Endothelial cell of umbilical vein (primary cell): ENCODE results near the gene ADPGK. TPM values are rescaled to one million over a fixed set of nuclear protein-coding genes. Genes with fewer than 3 reads are reported as not detected.

ENCODE experiments used
- BruUV-seq: library from RNA; stranded (reverse); fragments of 400-500 nt; replicated peaks from 2 replicates; lab custom pipeline; 2021; lab: Mats Ljungman, UMichigan
- CTCF ChIA-PET: fragments of 300-600, 350-600 bp; sonication (Branson Sonifier 250); formaldehyde crosslinking; loops from one replicate; lab custom pipeline; 2021; ENCODE audit warnings: antibody characterized with exemption, inconsistent platforms; lab: Charles Lee
- POLR2A ChIA-PET: fragments of 300-600, 350-600 bp; sonication (Branson Sonifier 250); formaldehyde crosslinking; loops from one replicate; lab custom pipeline; 2021; ENCODE audit warnings: antibody characterized with exemption, inconsistent platforms; lab: Charles Lee
- DNase-seq: peaks from one replicate; pipeline ENCODE4 v3.0.0-alpha.2; 2011; ENCODE audit warnings: low read depth, low spot score
- FAIRE-seq: peaks from 2 replicates; lab custom pipeline; 2011; peaks lifted over from hg19 to GRCh38; lab: Jason Lieb, UNC
- H2AFZ ChIP-seq: 2 replicates; pipeline ENCODE4 v1.6.0; 2012; ENCODE audit warnings: low read depth, low read length, control low read depth, inconsistent platforms
- H3K27ac ChIP-seq: 2 replicates; pipeline ENCODE4 v1.5.1; 2011; ENCODE audit warnings: low read depth, mild to moderate bottlenecking, control low read depth, low read length, moderate library complexity; ENCODE audit not compliant: insufficient read depth
- H3K27me3 ChIP-seq, 2 experiments: 2 replicates each; pipeline versions ENCODE4 v1.6.0 to v1.6.1; 2011; ENCODE audit warnings: low read length in 2 of 2, mixed read lengths in 1 of 2; ENCODE audit not compliant: control insufficient read depth in 2 of 2, insufficient read depth in 2 of 2
- H3K36me3 ChIP-seq, 2 experiments: 2 replicates in 1 of 2; 3 replicates in 1 of 2; pipeline ENCODE4 v1.5.1; 2011; ENCODE audit warnings: low read length in 2 of 2, mild to moderate bottlenecking in 1 of 2, moderate library complexity in 1 of 2; ENCODE audit not compliant: control insufficient read depth in 2 of 2, insufficient read depth in 2 of 2; ENCODE audit errors: extremely low read depth in 1 of 2
- H3K4me1 ChIP-seq: 3 replicates; pipeline ENCODE4 v1.5.1; 2011; ENCODE audit warnings: mild to moderate bottlenecking, low read length; ENCODE audit not compliant: control insufficient read depth, insufficient read depth; ENCODE audit errors: extremely low read depth
- H3K4me2 ChIP-seq: 2 replicates; pipeline ENCODE4 v1.6.1; 2011; ENCODE audit warnings: low read length, control low read depth, mixed read lengths; ENCODE audit not compliant: insufficient read depth
- H3K4me3 ChIP-seq, 3 experiments: fragments of 200-600 bp in 1 of 3; sonication (generic), shearing (Covaris generic) in 1 of 3; replicated peaks in 1 of 3; 2 replicates each; pipeline ENCODE4 v1.5.1; 2011 to 2016; ENCODE audit warnings: control low read depth in 3 of 3, low read length in 3 of 3, mild to moderate bottlenecking in 2 of 3, inconsistent platforms in 1 of 3, low read depth in 1 of 3, moderate library complexity in 1 of 3; ENCODE audit not compliant: insufficient read depth in 1 of 3
- H3K79me2 ChIP-seq: 2 replicates; pipeline ENCODE4 v1.6.0; 2012; ENCODE audit warnings: low read length, inconsistent platforms; ENCODE audit not compliant: control insufficient read depth, insufficient read depth
- H3K9ac ChIP-seq: replicated peaks from 2 replicates; pipeline ENCODE3; 2011; ENCODE audit warnings: low read length, control low read depth; ENCODE audit not compliant: insufficient read depth; ENCODE audit errors: extremely low read depth
- H3K9me1 ChIP-seq: replicated peaks from 3 replicates; pipeline ENCODE4 v1.6.0; 2011; ENCODE audit warnings: mild to moderate bottlenecking, low read length; ENCODE audit not compliant: control insufficient read depth, insufficient read depth; ENCODE audit errors: extremely low read depth
- H3K9me3 ChIP-seq: replicated peaks from 2 replicates; pipeline ENCODE4 v1.5.1; 2012; ENCODE audit warnings: low read length, inconsistent platforms; ENCODE audit not compliant: control insufficient read depth, insufficient read depth
- H4K20me1 ChIP-seq: replicated peaks from 2 replicates; pipeline ENCODE3; 2011; ENCODE audit warnings: mild to moderate bottlenecking, low read length; ENCODE audit not compliant: control insufficient read depth, insufficient read depth; ENCODE audit errors: extremely low read depth
- EZH2 ChIP-seq: IDR thresholded peaks from 2 replicates; pipeline ENCODE4 v1.6.1; 2012; ENCODE audit warnings: borderline replicate concordance, low read depth, mild to moderate bottlenecking, moderate library complexity, low read length, inconsistent platforms; ENCODE audit not compliant: severe bottlenecking
- FOS ChIP-seq: IDR thresholded peaks from 2 replicates; pipeline ENCODE4 v1.6.1; 2011; ENCODE audit warnings: mild to moderate bottlenecking, low read length, moderate library complexity, borderline replicate concordance; ENCODE audit not compliant: insufficient read depth
- GATA2 ChIP-seq: IDR thresholded peaks from 2 replicates; pipeline ENCODE4 v1.7.0; 2011; ENCODE audit warnings: low read depth, mild to moderate bottlenecking, moderate library complexity, mixed read lengths, low read length; ENCODE audit not compliant: insufficient read length, insufficient read depth
- JUN ChIP-seq: IDR thresholded peaks from 2 replicates; pipeline ENCODE4 v1.6.1; 2011; ENCODE audit warnings: borderline replicate concordance, low read depth; ENCODE audit not compliant: insufficient read length, insufficient read depth
- MYC ChIP-seq: IDR thresholded peaks from one replicate; pipeline ENCODE4 v1.6.1; 2011; ENCODE audit warnings: mild to moderate bottlenecking, low read depth, low read length
- POLR2A ChIP-seq: IDR thresholded peaks from 2 replicates; pipeline ENCODE4 v1.6.1; 2012; ENCODE audit warnings: low read depth, mild to moderate bottlenecking, control low read depth, low read length
- POLR2AphosphoS5 ChIP-seq: IDR thresholded peaks from 2 replicates; pipeline ENCODE4 v1.6.1; 2012; ENCODE audit warnings: low read depth, mild to moderate bottlenecking, control low read depth, low read length, moderate library complexity; ENCODE audit not compliant: insufficient read depth
- dilution Hi-C: fragments of 300-500 bp; cut with MboI; formaldehyde crosslinking; loops from one replicate; pipeline ENCODE4 v1.15.0; 2019; ENCODE audit warnings: low sequenced_read_pairs; ENCODE audit not compliant: extremely low pct_ligation_motif_present
- intact Hi-C: fragments of 100-400 bp; cut with micrococcal nuclease; formaldehyde crosslinking; loops from one replicate; pipeline ENCODE4 v1.10.0; 2022
- polyA plus RNA-seq, 4 experiments: library from polyadenylated mRNA; depleted of rRNA in 3 of 4; stranded (reverse) in 3 of 4; unstranded in 1 of 4; fragments of >200 nt; gene quantifications; 2 replicates each; pipeline versions ENCODE4 v1.2.1 to v1.2.3, GENCODE V29; 2011 to 2012; ENCODE audit warnings: missing spikeins in 1 of 4
- total RNA-seq: library from RNA; stranded (reverse); gene quantifications from 2 replicates; pipeline ENCODE4 v1.2.3, GENCODE V29; 2021
- TF ChIP-seq, protein P1 (sequence below): IDR thresholded peaks from 2 replicates; pipeline ENCODE4 v1.6.1; 2011; ENCODE audit not compliant: insufficient read depth, insufficient read length
- TF ChIP-seq, protein P2 (sequence below), 2 donors: IDR thresholded peaks; 1 replicate in 1 of 2; 2 replicates in 1 of 2; pipeline ENCODE4 v1.5.1; 2011; ENCODE audit warnings: low read length in 2 of 2, mild to moderate bottlenecking in 2 of 2, moderate library complexity in 2 of 2, control low read depth in 1 of 2, inconsistent platforms in 1 of 2, low read depth in 1 of 2; ENCODE audit not compliant: insufficient read depth in 1 of 2; ENCODE audit errors: extremely low read depth in 1 of 2

Gene ADPGK
- total and polyA plus RNA-seq, 2 donors (not counting 3 experiments of a cell fraction or from before 2014, with no cell fraction given), result 51.0 to 57.1 TPM

DNA sequence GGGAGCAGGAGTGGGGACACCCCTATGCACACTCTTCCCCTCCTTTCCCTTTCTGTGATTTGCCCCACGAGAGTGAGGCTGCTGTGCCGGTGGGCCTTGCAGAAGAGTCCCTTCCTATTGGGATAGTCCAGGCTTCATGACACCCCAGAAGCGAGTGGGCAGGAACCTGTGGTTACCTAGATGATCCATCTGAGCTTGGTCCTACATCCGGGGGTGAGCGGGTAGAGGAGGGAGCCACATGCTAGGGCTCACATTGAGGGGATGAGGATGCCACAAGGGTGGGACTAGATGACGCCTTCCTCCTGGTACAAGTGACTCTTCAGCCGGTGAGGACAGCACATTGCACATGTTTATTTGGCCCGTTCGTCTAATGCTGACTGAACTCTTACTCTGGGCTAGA, 43.1 kb upstream of the ADPGK start:
- dilution Hi-C loops (no loop called here), intact Hi-C loops (no loop called here)
- CTCF ChIA-PET, result no interaction called here
- Histone ChIP-seq H3K79me2 (no peaks in the 10 kb centered on the region), H3K9me1 (no peaks in the 10 kb centered on the region), H4K20me1 (no peaks in the 10 kb centered on the region), H3K4me1 (no peaks in the 10 kb centered on the region), H3K4me2 (no peak overlapping the region), H2AFZ (no peak overlapping the region), H3K36me3 (no peaks in the 10 kb centered on the region), H3K4me3 (no peak overlapping the region), H3K27me3 (peaks cover 2 to 3% of the 10 kb centered on the region in 2 experiments), H3K9ac (no peak overlapping the region), H3K9me3 (no peaks in the 10 kb centered on the region), H3K27ac (no peak overlapping the region)
- BruUV-seq, result no TSS peak
- FAIRE-seq (no peak), DNase-seq (no peak)
- POLR2A ChIA-PET, result no interaction called here
- TF ChIP-seq POLR2AphosphoS5 (no peak), POLR2A (no peak), EZH2 (no peak), MYC (no peak), FOS (no peak), JUN (no peak)
- TF ChIP-seq, protein P1, sequence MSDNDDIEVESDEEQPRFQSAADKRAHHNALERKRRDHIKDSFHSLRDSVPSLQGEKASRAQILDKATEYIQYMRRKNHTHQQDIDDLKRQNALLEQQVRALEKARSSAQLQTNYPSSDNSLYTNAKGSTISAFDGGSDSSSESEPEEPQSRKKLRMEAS, result no peak

DNA sequence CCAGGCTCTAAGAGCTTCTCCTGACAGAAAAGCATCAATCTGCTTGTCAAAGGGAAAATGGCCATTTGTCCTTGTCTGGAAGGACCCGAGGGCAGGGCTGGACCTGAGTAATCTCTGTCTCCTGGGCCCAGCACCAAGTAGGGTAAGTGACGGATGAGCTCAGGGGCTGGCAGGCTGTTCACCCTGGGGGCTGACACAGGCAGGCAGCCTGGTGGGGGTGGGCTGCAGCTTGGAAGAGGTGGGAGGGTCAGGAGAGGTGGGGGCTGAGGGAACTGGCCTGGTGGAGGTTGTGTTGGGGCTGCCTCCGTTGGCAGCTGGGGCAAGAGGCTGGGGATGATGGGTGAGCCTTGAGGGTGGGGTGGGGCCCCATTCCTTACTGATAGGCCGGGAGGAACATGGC, 42.3 kb upstream of the ADPGK start:
- POLR2A ChIA-PET, result no interaction called here
- DNase-seq (no peak), FAIRE-seq (no peak)
- H2AFZ ChIP-seq, result no peak overlapping the region
- peaks cover 2% of the 10 kb centered on the region in 2 experiments for H3K27me3 ChIP-seq
- no peaks in the 10 kb centered on the region for H3K36me3 ChIP-seq
- CTCF ChIA-PET, result no interaction called here
- H3K4me3 ChIP-seq, result no peak overlapping the region
- H3K9me1 ChIP-seq, result no peaks in the 10 kb centered on the region
- H3K79me2 ChIP-seq, result no peaks in the 10 kb centered on the region
- H3K4me2 ChIP-seq, result no peak overlapping the region
- no peaks in the 10 kb centered on the region for H4K20me1 ChIP-seq
- intact Hi-C loops, result no loop called here
- dilution Hi-C loops, result no loop called here
- no peak for TF ChIP-seq FOS
- no peak for TF ChIP-seq POLR2AphosphoS5
- no peak for TF ChIP-seq MYC
- TF ChIP-seq GATA2, result no peak
- TF ChIP-seq, protein P2, sequence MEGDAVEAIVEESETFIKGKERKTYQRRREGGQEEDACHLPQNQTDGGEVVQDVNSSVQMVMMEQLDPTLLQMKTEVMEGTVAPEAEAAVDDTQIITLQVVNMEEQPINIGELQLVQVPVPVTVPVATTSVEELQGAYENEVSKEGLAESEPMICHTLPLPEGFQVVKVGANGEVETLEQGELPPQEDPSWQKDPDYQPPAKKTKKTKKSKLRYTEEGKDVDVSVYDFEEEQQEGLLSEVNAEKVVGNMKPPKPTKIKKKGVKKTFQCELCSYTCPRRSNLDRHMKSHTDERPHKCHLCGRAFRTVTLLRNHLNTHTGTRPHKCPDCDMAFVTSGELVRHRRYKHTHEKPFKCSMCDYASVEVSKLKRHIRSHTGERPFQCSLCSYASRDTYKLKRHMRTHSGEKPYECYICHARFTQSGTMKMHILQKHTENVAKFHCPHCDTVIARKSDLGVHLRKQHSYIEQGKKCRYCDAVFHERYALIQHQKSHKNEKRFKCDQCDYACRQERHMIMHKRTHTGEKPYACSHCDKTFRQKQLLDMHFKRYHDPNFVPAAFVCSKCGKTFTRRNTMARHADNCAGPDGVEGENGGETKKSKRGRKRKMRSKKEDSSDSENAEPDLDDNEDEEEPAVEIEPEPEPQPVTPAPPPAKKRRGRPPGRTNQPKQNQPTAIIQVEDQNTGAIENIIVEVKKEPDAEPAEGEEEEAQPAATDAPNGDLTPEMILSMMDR (IDR thresholded peaks at IDR 0.05; ENCODE audit: extremely low read depth in 1 of 2, insufficient read depth in 1 of 2, low read depth in 1 of 2, low read length in 2 of 2), result no peak
- no peak for TF ChIP-seq POLR2A
- TF ChIP-seq JUN, result no peak
- no peak for TF ChIP-seq EZH2
- TF ChIP-seq, protein P1, result no peak
- H3K4me1 ChIP-seq, result no peaks in the 10 kb centered on the region
- BruUV-seq, result no TSS peak
- no peaks in the 10 kb centered on the region for H3K9me3 ChIP-seq
- no peak overlapping the region for H3K9ac ChIP-seq
- no peak overlapping the region for H3K27ac ChIP-seq
